ENCODE data around the gene HPCAL1.

The HPCAL1 gene

GRCh38 chr2:10269711-10270610 is 32.7 kb upstream of the HPCAL1 start:
- DNase-seq, result no peak

GRCh38 chr2:10271509-10271908 is 31.2 kb upstream of the HPCAL1 start:
- no peak for DNase-seq

GRCh38 chr2:10271946-10272345 is 30.8 kb upstream of the HPCAL1 start:
- no peak for DNase-seq

GRCh38 chr2:10272464-10272863 is 30.2 kb upstream of the HPCAL1 start:
- no peak for DNase-seq

GRCh38 chr2:10273215-10274175 is 29.2 kb upstream of the HPCAL1 start:
- no peak for DNase-seq

GRCh38 chr2:10274376-10274775 is 28.3 kb upstream of the HPCAL1 start:
- no peak for DNase-seq

GRCh38 chr2:10274983-10275802 is 27.5 kb upstream of the HPCAL1 start:
- DNase-seq, result no peak

- no peak for DNase-seq
Observed at GRCh38 chr2:10276481-10277292, 26.0 kb upstream of the HPCAL1 start.

- no peak for DNase-seq
Observed at GRCh38 chr2:10277293-10278028, 25.2 kb upstream of the HPCAL1 start.

- DNase-seq, result no peak
Observed at GRCh38 chr2:10278029-10278762, 24.5 kb upstream of the HPCAL1 start.

- no peak for DNase-seq
Observed at GRCh38 chr2:10278763-10279471, 23.8 kb upstream of the HPCAL1 start.

GRCh38 chr2:10279472-10279870 is 23.2 kb upstream of the HPCAL1 start:
- DNase-seq, result no peak

- no peak for DNase-seq
Observed at GRCh38 chr2:10279946-10280463, 22.7 kb upstream of the HPCAL1 start.

- DNase-seq, result no peak
Observed at GRCh38 chr2:10281891-10282290, 20.8 kb upstream of the HPCAL1 start.

GRCh38 chr2:10282611-10283105 is 20.0 kb upstream of the HPCAL1 start:
- DNase-seq, result no peak

GRCh38 chr2:10283106-10284062 is 19.3 kb upstream of the HPCAL1 start:
- no peak for DNase-seq

- DNase-seq, result no peak
Observed at GRCh38 chr2:10284108-10284870, 18.4 kb upstream of the HPCAL1 start.

Data from NCI-H446 (cell line).